ENCODE data around the gene ABRACL. TPM values are rescaled to one million over a fixed set of nuclear protein-coding genes. Genes with fewer than 3 reads are reported as not detected.
A peak's percentile ranks its signal among the peaks of the same experiment; 100 is the strongest.

The ABRACL gene
- total and polyA plus RNA-seq, 2 of the 4 experiments (the other 2 are of a cell fraction) = 16.0 to 27.9 TPM

- no peak for TF ChIP-seq NFE2L2 (IDR thresholded peaks at IDR 0.05; ENCODE audit: low read depth, low read length)
Observed at GRCh38 chr6:139030228-139030963, 1.9 kb downstream of the ABRACL start (continued).

- H3K79me1 ChIP-seq (ENCODE audit: low read depth in 1 of 2, low read length in 2 of 2) = peaks cover 12 to 24% of the 10 kb centered on the region in 2 experiments; a peak in 3 of 4 replicates
- dilution Hi-C loops (cut with HindIII; ENCODE audit: low sequenced_read_pairs, unreplicated experiment) = no loop called here
- no peak for TF ChIP-seq BHLHE40 (IDR thresholded peaks at IDR 0.05; ENCODE audit: low read depth, low read length)
- TF ChIP-seq NFE2L2 (IDR thresholded peaks at IDR 0.05; ENCODE audit: low read depth, low read length) = no peak
- TF ChIP-seq CEBPB (IDR thresholded peaks at IDR 0.05; ENCODE audit: low read depth, low read length) = no peak
- TF ChIP-seq CTCF (conservative IDR thresholded peaks at IDR 0.05; ENCODE audit: low read depth, low read length) = no peak
- in situ Hi-C loops (cut with MboI; ENCODE audit: low sequenced_read_pairs) = no loop called here
- H2BK20ac ChIP-seq (ENCODE audit: low read depth, low read length) = no peak overlapping the region
- no peak overlapping the region for H4K91ac ChIP-seq (ENCODE audit: insufficient read depth, low read depth, low read length)
- WGBS, 2 experiments (ENCODE audit: extremely low coverage in 2 of 2, insufficient read length in 1 of 2) = no CpG with 5 or more reads among the region's 5 CpGs
- intact Hi-C loops (cut with micrococcal nuclease) = no loop called here
- H2AFZ ChIP-seq (replicated peaks; ENCODE audit: low read length, poor library complexity) = no peak overlapping the region
- CTCF ChIA-PET = no interaction called here
- DNase-seq (peak; percentile 79), ATAC-seq (ENCODE audit: low read depth) (no peak)
- peaks cover 24% of the 10 kb centered on the region for H3K36me3 ChIP-seq (ENCODE audit: control insufficient read depth, insufficient read depth, low read length)
- peaks cover 6% of the 10 kb centered on the region; the same call in 1 of the 2 replicates for H4K20me1 ChIP-seq (ENCODE audit: insufficient read depth, low read length)
- H3K14ac ChIP-seq (replicated peaks; ENCODE audit: low read depth, low read length) = no peak overlapping the region
- no peak overlapping the region for H3K18ac ChIP-seq (ENCODE audit: low read depth, low read length)
- H2BK15ac ChIP-seq (ENCODE audit: low read depth, low read length) = no peak overlapping the region
- no peak overlapping the region for H2BK120ac ChIP-seq (ENCODE audit: low read depth, low read length)
- 0 out of 2 replicates have a peak, but pooled peaks cover 6% of the 10 kb centered on the region for H3K9me1 ChIP-seq (ENCODE audit: insufficient read depth, low read length)
- no TSS peak for BruUV-seq (replicated peaks)
- H3K23ac ChIP-seq (ENCODE audit: low read depth, low read length) = no peak overlapping the region
- no peak overlapping the region for H3K4me3 ChIP-seq (ENCODE audit: insufficient read depth, low read depth, low read length)
- no peak overlapping the region for H2BK5ac ChIP-seq (ENCODE audit: low read depth, low read length, poor library complexity, severe bottlenecking)
- POLR2A ChIA-PET (ENCODE audit: unreplicated experiment) = interaction anchor here (0.6 kb wide), 1 partner anchor 309 kb away, joined by 5 read pairs; no protein-coding TSS in a partner anchor
- no peaks in the 10 kb centered on the region for H3K27me3 ChIP-seq (ENCODE audit: control insufficient read depth, insufficient read depth, low read length)
- no peak overlapping the region for H3K56ac ChIP-seq (ENCODE audit: extremely low read depth, insufficient read depth, low read length)
- H3K9ac ChIP-seq (ENCODE audit: low read depth, low read length) = no peak overlapping the region
- H2AK5ac ChIP-seq (ENCODE audit: low read depth, low read length) = no peak overlapping the region
- no peak overlapping the region for H3K4ac ChIP-seq (ENCODE audit: low read depth, low read length)
- no peaks in the 10 kb centered on the region for H3K4me1 ChIP-seq (ENCODE audit: control insufficient read depth, insufficient read depth, low read length)
- H3K27ac ChIP-seq (ENCODE audit: insufficient read depth, low read length) = no peak overlapping the region
- no peak overlapping the region for H4K5ac ChIP-seq (ENCODE audit: low read depth, low read length)
- no peak overlapping the region for H3K4me2 ChIP-seq (ENCODE audit: low read depth, low read length)
- H2AK9ac ChIP-seq (replicated peaks; ENCODE audit: low read depth, low read length, poor library complexity) = no peak overlapping the region
- no peaks in the 10 kb centered on the region for H3K9me3 ChIP-seq (ENCODE audit: control insufficient read depth, insufficient read depth, low read length)
- H4K8ac ChIP-seq (ENCODE audit: low read depth in 2 of 2, low read length in 2 of 2) = no peak overlapping the region
Observed at GRCh38 chr6:139037490-139037889, 8.9 kb downstream of the ABRACL start.

Data from IMR-90 (cell line).